Measurements from ENCODE around the gene C2CD2L.
"Not testable (repeated sequence)": the region's sequence is repeated elsewhere in the genome, so short reads cannot be mapped to it uniquely, and the experiment has no call there.

Gene C2CD2L

GRCh38 chr11:119106564-119107537, at the start of gene C2CD2L:
C2CD2L (plus strand) TSS chr11:119107344; CDS start chr11:119107742, 398 bp downstream.
- DNase-seq (ENCODE audit: low read depth in 2 of 2): peak; percentile 73 to 79

DNA sequence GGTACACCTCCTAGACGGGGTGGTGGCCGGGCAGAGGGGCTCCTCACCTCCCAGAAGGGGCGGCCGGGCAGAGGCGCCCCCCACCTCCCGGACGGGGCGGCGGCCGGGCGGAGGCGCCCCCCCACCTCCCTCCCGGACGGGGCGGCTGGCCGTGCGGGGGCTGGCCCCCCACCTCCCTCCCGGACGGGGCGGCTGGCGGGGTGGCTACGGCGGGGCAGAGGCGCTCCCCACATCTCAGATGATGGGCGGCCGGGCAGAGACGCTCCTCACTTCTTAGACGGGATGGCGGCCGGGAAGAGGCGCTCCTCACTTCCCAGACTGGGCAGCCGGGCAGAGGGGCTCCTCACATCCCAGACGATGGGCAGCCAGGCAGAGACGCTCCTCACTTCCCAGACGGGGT, 48.0 kb upstream of the C2CD2L start:
- DNase-seq (ENCODE audit: low read depth in 2 of 2): not testable (repeated sequence)

DNA sequence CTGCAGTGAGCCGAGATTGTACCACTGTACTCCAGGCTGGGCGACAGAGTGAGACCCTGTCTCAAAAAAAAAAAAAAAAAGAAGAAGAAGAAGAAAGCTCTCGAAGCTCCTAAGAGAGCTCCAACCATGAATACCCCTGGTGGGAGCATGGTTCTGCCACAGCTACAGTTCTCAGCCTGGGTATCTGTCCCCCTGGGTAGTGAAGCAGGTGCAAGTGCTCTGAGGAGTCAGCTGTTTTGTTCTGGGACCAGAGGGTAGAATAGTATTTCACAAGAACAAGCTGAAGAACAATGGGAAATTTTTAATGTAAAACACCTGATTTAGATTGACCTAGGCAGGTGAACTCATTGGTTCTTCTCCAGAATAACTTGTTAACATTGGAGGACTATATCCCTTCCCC, 45.9 kb upstream of the C2CD2L start:
- DNase-seq (ENCODE audit: low read depth in 2 of 2): no peak

GRCh38 chr11:119062779-119063178, 44.4 kb upstream of the C2CD2L start:
- DNase-seq (ENCODE audit: low read depth in 2 of 2): no peak

DNA sequence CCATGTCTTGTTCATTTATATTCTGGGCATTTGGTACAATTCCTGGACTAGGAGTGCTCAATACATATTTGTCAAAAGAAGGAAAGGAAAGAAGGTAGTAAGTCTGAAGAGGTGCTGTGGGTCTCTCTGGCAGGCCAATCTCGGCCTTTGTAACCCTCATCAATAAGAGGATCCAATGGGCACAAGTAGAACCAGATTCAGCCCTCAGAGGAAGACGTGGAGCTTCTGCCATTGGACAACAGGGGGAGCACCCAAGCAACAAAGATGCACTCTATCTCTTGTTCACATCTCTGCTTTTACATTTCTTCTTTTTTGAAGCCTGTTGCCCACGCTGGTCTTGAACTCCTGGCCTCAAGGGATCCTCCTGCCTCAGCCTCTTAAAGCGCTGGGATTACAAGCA, 41.8 kb upstream of the C2CD2L start:
- DNase-seq (ENCODE audit: low read depth in 2 of 2): no peak

- DNase-seq (ENCODE audit: low read depth in 2 of 2): peak; percentile 94 to 97
These were observed 39.5 kb upstream of the C2CD2L start, which contains the start of gene VPS11 for GRCh38 chr11:119067371-119068222. VPS11 (plus strand) TSS chr11:119067818; CDS start chr11:119067824, 6 bp downstream.

GRCh38 chr11:119077839-119078238, 29.3 kb upstream of the C2CD2L start:
- DNase-seq (ENCODE audit: low read depth in 2 of 2): no peak

GRCh38 chr11:119078675-119079420, 28.3 kb upstream of the C2CD2L start:
- no peak for DNase-seq (ENCODE audit: low read depth in 2 of 2)

DNA sequence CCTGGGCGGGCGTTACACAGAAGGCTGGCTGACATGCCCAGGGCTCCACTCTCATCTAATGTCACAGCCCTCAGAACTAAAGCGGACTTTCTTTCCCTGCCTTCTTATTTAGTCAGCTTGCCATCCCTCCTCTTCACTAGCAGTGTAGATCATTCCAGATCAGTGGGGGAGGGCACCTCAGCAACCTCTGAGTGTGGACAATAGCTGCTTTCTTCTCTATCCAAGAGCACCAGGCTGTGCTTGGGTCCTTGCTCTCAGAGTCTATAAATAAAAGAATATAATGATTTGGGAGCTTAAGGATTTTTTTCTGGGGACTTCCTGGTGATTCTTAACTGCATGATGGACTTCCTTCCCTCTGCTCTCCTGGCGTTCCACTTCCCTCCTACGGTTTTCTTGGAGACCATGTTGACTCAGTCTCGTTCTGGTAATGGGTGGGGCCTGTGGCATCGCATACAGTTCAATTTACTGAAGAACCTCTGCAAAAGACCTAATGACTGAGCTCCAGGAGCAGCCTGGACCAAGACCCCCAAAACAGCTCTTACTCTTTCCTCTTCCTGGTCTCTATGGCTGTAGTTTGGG, 25.4 kb upstream of the C2CD2L start:
- DNase-seq (ENCODE audit: low read depth in 2 of 2): no peak

DNA sequence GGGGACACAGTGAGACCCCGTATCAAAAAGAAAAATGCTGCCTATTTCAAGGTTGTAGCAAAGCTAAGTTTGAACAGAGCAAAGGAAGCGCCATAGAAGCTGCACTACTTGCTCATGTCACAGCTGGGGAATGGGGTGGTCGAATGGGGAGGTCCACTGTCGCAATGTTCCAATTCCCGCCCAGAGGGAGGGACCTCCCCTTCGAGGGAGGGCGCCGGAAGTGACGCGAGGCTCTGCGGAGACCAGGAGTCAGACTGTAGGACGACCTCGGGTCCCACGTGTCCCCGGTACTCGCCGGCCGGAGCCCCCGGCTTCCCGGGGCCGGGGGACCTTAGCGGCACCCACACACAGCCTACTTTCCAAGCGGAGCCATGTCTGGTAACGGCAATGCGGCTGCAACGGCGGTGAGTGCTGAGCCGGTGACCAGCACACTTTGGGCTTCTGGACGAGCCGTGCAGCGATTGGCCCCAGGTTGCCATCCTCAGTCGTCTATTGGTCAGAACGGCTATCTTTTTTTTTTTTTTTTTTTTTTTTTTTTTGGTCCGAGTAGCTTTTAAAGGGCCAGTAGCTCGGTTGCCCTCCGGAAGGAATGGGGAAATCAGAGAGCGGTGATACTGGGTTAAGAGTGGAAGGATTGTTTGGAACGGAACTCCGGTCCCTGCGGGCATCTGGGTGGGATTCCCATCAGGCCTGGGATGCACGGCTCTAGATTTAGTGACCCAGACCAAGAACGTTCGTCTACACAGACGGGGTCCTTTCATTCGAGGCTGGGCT, 22.3 kb upstream of the C2CD2L start, which contains the start of gene HMBS:
TSS of gene HMBS (plus strand) at position 219 of the 774 bp plus-strand sequence. CDS start at position 372, 153 bp downstream.
- peak; percentile 85 to 87 for DNase-seq (ENCODE audit: low read depth in 2 of 2)

DNA sequence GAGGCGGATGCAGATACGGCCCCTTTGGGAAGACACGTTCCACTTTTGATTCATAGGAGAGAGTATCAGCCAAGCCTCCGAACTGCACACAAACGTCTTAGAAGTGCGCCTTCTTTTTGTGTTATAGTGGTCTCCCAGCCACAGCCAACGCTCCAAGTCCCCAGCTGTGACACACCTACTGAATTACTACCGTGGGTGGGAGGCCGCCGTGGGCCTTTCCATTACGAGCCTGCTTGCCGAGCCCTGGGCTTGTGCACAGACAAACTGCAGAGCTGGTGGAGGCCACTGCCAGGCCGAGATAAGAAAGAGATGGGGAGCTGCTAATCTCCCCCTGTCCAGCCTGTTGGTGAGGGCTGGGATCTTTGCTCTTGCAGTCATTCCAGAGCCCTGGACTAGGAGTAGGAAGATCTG, 21.7 kb upstream of the C2CD2L start:
- DNase-seq (ENCODE audit: low read depth in 2 of 2): peak; percentile 16 to 36

DNA sequence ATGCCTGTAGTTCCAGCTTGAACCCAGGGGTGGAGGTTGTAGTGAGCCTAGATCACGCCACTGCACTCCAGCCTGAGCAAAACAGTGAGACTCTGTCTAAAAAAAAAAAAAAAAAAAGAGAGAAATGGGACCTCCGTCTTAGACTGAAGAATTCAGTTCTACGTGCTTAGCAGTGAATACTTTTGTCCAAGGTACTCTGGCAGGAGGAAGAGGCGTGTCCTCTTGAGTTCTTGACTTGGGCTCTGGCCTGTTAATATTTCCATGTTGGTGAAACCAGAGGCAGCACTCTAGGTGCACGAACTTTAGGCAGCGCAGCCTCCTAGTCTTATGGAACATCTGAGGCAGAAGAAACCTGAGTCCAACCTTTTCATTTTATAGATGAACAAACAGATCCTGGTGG, 20.0 kb upstream of the C2CD2L start:
- DNase-seq (ENCODE audit: low read depth in 2 of 2): no peak

DNA sequence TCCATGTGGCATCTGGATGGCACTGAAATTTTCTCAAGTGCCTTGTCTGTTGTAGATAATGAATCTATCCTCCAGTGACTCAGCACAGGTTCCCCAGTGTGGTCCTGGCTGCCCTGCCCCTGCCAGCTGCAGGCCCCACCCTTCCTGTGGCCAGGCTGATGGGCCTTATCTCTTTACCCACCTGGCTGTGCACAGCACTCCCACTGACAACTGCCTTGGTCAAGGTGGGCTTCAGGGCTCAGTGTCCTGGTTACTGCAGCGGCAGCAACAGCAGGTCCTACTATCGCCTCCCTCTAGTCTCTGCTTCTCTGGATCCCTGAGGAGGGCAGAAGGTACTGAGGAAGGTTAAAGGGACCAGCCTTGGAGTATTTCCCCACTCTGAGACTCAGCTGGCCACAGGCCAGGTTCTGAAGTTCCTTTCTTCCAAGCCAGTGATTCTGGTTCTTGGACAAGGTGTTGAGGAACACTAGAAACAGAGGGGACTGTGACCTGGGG, 19.4 kb upstream of the C2CD2L start:
- no peak for DNase-seq (ENCODE audit: low read depth in 2 of 2)

DNA sequence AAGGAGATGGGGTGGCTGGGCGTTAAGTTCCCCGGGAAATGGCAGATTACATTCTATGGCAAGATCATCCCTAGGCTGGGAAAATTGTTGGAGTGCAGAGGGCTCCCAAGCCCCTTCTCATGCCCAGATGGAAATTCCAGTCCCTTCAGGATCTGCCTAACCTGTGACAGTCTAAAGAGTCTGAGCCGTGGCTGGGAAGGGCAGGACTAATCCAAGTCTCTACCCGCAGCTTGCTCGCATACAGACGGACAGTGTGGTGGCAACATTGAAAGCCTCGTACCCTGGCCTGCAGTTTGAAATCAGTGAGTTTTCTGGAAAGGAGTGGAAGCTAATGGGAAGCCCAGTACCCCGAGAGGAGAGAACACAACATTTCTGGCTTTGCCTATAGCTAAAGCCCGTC, 18.7 kb upstream of the C2CD2L start:
- no peak for DNase-seq (ENCODE audit: low read depth in 2 of 2)

DNA sequence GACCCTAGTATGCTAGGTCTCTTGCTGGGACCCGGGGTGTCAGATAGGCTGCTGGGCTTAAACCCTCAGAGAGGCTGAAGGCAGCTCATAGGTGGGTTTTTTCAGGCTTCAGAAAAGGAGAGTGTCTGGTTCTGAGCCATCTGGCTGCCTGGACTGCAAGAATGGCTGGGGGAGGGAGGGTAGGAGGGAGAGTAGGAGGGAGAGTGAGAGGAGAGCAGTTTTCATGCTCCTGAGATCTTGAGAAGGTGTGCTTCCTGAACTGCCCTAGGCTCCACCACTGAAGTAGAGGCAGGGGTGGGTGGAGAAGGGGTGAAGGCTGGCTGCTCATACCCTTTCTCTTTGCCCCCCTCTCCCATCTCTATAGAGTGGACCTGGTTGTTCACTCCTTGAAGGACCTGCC, 17.8 kb upstream of the C2CD2L start:
- DNase-seq (ENCODE audit: low read depth in 2 of 2): no peak

- DNase-seq (ENCODE audit: low read depth in 2 of 2): no peak
These were observed 16.0 kb upstream of the C2CD2L start for GRCh38 chr11:119091178-119091577.

DNA sequence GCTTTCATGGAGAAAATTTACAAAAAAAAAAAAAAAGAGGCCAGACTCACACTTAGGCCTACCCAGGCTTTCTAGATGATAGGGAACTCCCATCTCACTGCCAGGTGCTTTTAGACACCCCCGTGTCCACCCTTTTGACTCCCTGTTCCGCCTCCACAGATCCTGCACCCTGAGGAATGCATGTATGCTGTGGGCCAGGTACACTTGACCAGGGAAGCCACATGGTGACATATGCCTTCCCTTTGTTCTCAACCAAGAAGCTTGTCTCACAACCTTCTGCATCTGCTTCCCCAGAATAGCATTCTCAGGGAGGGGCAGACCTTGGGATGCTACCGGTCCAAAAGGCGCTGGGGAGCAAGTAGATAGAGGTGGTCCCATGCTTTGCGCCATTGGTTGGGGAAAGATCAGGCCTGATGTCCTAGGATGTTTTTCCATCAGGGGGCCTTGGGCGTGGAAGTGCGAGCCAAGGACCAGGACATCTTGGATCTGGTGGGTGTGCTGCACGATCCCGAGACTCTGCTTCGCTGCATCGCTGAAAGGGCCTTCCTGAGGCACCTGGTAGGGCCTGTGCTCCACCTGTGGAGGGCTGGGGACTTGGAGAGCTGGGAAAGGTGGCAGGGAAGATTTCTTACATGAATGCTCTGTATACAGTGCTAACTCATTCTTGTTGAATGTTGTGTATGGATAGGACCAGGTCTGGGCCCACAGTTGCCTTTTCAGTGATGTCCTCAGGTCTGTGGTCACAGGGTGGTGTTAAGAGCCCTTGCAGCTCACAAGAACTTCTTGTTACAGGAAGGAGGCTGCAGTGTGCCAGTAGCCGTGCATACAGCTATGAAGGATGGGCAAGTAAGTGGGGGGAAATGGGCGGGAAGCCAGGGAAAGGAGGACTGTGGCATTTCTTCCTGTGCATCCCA, 14.9 kb upstream of the C2CD2L start:
- no peak for DNase-seq (ENCODE audit: low read depth in 2 of 2)

DNA sequence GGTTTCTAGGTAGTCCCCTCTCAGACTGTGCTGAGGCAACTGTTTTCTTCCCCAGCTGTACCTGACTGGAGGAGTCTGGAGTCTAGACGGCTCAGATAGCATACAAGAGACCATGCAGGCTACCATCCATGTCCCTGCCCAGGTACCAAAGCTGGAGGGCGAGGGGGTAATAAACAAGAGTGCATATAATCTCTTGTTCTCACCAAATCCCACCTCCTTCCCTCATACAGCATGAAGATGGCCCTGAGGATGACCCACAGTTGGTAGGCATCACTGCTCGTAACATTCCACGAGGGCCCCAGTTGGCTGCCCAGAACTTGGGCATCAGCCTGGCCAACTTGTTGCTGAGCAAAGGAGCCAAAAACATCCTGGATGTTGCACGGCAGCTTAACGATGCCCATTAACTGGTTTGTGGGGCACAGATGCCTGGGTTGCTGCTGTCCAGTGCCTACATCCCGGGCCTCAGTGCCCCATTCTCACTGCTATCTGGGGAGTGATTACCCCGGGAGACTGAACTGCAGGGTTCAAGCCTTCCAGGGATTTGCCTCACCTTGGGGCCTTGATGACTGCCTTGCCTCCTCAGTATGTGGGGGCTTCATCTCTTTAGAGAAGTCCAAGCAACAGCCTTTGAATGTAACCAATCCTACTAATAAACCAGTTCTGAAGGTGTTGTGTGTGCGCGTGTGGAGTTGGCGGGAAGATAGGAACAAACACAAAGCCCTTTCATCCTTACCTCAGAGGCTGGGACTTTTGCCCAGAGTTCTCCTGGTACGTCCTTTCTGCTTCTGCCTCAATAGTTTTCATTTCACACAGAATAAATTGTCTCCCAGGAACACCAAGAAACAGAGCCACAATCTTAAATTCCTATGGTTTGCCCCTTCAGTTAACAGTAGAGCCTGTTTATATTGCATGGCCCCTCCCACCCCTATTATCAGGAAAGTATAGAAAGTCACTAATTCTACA, 14.0 kb upstream of the C2CD2L start:
- no peak for DNase-seq (ENCODE audit: low read depth in 2 of 2)
